HFF-Myc (cell line): ENCODE measurements around the gene CSGALNACT2.
"Not testable (repeated sequence)": the region's sequence is repeated elsewhere in the genome, so short reads cannot be mapped to it uniquely, and the experiment has no call there.

Experiments used
- DNase-seq: peaks from one replicate; pipeline ENCODE4 v3.0.0-alpha.2; 2011; ENCODE audit warnings: low read depth; ENCODE audit errors: extremely low read depth
- H3K4me3 ChIP-seq: replicated peaks from 2 replicates; pipeline ENCODE4 v1.5.1; 2011; ENCODE audit warnings: low read depth, mild to moderate bottlenecking, control low read depth, low read length
- CTCF ChIP-seq: IDR thresholded peaks from 2 replicates; pipeline ENCODE4 v1.5.1; 2012; ENCODE audit warnings: mild to moderate bottlenecking, low read depth, low read length, control low read depth; ENCODE audit errors: missing control alignments

CSGALNACT2 gene

GRCh38 chr10:43181146-43181545 is 42.9 kb downstream of the CSGALNACT2 start:
- no peak for TF ChIP-seq CTCF
- DNase-seq, result no peak
- H3K4me3 ChIP-seq, result no peak overlapping the region

- H3K4me3 ChIP-seq, DNase-seq: not testable (repeated sequence)
These were observed 45.5 kb downstream of the CSGALNACT2 start for GRCh38 chr10:43183764-43184163.

GRCh38 chr10:43186150-43186549 is 47.9 kb downstream of the CSGALNACT2 start:
- no peak for TF ChIP-seq CTCF
- no peak overlapping the region for H3K4me3 ChIP-seq

GRCh38 chr10:43187213-43187612 is 49.0 kb downstream of the CSGALNACT2 start:
- no peak for DNase-seq
- TF ChIP-seq CTCF, result no peak
- H3K4me3 ChIP-seq, result no peak overlapping the region

More at GRCh38 chr10:43186150-43186549, 47.9 kb downstream of the CSGALNACT2 start:
- DNase-seq, result no peak

- no peak for DNase-seq
- no peak for TF ChIP-seq CTCF
- no peak overlapping the region for H3K4me3 ChIP-seq
These were observed 50.5 kb downstream of the CSGALNACT2 start for GRCh38 chr10:43188702-43189101.

GRCh38 chr10:43190289-43190688 is 52.0 kb downstream of the CSGALNACT2 start:
- DNase-seq, result no peak
- TF ChIP-seq CTCF, result no peak
- H3K4me3 ChIP-seq, result no peak overlapping the region

- no peak for TF ChIP-seq CTCF
- no peak overlapping the region for H3K4me3 ChIP-seq
- DNase-seq, result no peak
These were observed 52.5 kb downstream of the CSGALNACT2 start for GRCh38 chr10:43190775-43191174.
